ENCODE results near the gene RTL1. TPM values are rescaled to one million over a fixed set of nuclear protein-coding genes. Genes with fewer than 3 reads are reported as not detected.

Gene RTL1
- total RNA-seq, 1 donor from 2014 or later: 0.15 TPM

- TF ChIP-seq EZH2phosphoT487 (IDR thresholded peaks at IDR 0.05): no peak
- TF ChIP-seq, protein P1, sequence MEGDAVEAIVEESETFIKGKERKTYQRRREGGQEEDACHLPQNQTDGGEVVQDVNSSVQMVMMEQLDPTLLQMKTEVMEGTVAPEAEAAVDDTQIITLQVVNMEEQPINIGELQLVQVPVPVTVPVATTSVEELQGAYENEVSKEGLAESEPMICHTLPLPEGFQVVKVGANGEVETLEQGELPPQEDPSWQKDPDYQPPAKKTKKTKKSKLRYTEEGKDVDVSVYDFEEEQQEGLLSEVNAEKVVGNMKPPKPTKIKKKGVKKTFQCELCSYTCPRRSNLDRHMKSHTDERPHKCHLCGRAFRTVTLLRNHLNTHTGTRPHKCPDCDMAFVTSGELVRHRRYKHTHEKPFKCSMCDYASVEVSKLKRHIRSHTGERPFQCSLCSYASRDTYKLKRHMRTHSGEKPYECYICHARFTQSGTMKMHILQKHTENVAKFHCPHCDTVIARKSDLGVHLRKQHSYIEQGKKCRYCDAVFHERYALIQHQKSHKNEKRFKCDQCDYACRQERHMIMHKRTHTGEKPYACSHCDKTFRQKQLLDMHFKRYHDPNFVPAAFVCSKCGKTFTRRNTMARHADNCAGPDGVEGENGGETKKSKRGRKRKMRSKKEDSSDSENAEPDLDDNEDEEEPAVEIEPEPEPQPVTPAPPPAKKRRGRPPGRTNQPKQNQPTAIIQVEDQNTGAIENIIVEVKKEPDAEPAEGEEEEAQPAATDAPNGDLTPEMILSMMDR (IDR thresholded peaks at IDR 0.05): no peak
- no peak for TF ChIP-seq EZH2 (IDR thresholded peaks at IDR 0.05)
- Mint-ChIP-seq H3K36me3 (no peaks in the 10 kb centered on the region), H3K4me1 (peaks cover 5% of the 10 kb centered on the region), H3K27me3 (ENCODE audit: insufficient read depth, low read depth) (no peaks in the 10 kb centered on the region), H3K4me3 (no peak overlapping the region), H3K27ac (no peak overlapping the region), H3K9me3 (peaks cover 36% of the 10 kb centered on the region)
- Histone ChIP-seq H3K27me3 (no peaks in the 10 kb centered on the region), H3K4me1 (peaks cover 15% of the 10 kb centered on the region), H4K20me1 (ENCODE audit: low read depth) (no peaks in the 10 kb centered on the region), H3K4me2 (no peak overlapping the region), H3K9me3 (ENCODE audit: low read depth) (no peaks in the 10 kb centered on the region), H3K4me3 (no peak overlapping the region), H3F3A (ENCODE audit: low read depth) (no peaks in the 10 kb centered on the region), H2AFZ (replicated peaks) (no peak overlapping the region), H3K27ac (no peak overlapping the region), H3K79me2 (ENCODE audit: low read depth) (no peaks in the 10 kb centered on the region), H3K9ac (no peak overlapping the region), H3K36me3 (no peaks in the 10 kb centered on the region)
- no peak for DNase-seq (ENCODE audit: low spot score)
These were observed 20.3 kb downstream of the RTL1 start for GRCh38 chr14:100882991-100883788.

DNA sequence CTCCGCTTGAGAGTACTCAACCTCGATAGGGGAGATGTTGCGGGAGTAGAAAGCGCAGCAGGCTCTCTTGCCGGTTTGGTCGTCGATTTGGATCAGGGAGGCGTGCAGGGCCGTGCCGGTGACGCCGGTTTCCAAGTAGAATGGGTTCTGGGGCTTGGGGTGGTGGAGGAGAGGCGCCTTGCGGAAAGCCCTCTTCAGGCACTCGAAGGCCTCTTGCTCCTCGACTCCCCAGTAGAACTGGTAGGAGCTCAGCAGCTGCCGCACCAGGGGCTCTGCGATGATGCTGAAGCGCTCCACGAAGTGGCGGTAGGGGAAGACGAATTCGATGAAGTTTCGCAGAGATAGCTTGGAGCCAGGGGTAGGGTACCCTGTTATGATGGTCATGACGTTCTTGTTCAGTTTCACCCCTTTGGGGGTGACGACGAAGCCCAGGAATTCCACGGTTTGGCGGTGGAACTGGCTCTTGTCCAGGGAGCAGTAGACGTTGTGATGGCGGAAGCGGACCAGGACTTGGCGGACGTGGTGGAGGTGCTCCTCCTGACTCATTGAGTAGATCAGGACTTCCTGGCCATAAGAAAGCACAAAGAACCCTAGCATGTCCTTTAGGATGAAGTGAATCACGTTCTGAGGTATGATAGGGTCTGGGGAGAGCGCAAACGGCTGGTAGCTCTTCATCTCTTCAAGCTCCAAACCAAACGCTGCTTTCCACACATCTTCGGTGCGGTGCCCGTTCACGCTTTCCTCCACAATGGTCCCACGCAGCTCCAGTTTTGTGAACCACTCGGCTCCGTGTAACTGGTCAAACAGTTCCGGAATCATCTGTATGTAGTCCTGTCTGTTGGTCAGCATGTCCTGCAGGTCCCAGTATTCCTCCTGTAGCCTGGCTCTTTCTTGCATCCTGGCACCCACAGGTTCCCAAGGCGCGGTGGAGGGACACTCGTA is 21.2 kb downstream of the RTL1 start:
- no peak overlapping the region for H3K27ac ChIP-seq
- H3K27me3 Mint-ChIP-seq (ENCODE audit: insufficient read depth, low read depth): peaks cover 2% of the 10 kb centered on the region
- H3K36me3 ChIP-seq: no peaks in the 10 kb centered on the region
- no peak overlapping the region for H3K4me3 ChIP-seq
- no peaks in the 10 kb centered on the region for H3K9me3 ChIP-seq (ENCODE audit: low read depth)
- H2AFZ ChIP-seq (replicated peaks): no peak overlapping the region
- no peaks in the 10 kb centered on the region for H3K79me2 ChIP-seq (ENCODE audit: low read depth)
- H3K4me3 Mint-ChIP-seq: no peak overlapping the region
- H3K27me3 ChIP-seq: no peaks in the 10 kb centered on the region
- peaks cover 6% of the 10 kb centered on the region for H3K4me1 ChIP-seq
- no peak for DNase-seq (ENCODE audit: low spot score)
- no peak overlapping the region for H3K4me2 ChIP-seq
- peaks cover 36% of the 10 kb centered on the region for H3K9me3 Mint-ChIP-seq
- TF ChIP-seq, protein P1 (IDR thresholded peaks at IDR 0.05): no peak
- TF ChIP-seq EZH2 (IDR thresholded peaks at IDR 0.05) (no peak), EZH2phosphoT487 (IDR thresholded peaks at IDR 0.05) (no peak)
- no peaks in the 10 kb centered on the region for H3K4me1 Mint-ChIP-seq
- H3K9ac ChIP-seq: no peak overlapping the region
- H3K36me3 Mint-ChIP-seq: no peaks in the 10 kb centered on the region
- no peak overlapping the region for H3K27ac Mint-ChIP-seq
- no peaks in the 10 kb centered on the region for H4K20me1 ChIP-seq (ENCODE audit: low read depth)
- no peaks in the 10 kb centered on the region for H3F3A ChIP-seq (ENCODE audit: low read depth)

DNA sequence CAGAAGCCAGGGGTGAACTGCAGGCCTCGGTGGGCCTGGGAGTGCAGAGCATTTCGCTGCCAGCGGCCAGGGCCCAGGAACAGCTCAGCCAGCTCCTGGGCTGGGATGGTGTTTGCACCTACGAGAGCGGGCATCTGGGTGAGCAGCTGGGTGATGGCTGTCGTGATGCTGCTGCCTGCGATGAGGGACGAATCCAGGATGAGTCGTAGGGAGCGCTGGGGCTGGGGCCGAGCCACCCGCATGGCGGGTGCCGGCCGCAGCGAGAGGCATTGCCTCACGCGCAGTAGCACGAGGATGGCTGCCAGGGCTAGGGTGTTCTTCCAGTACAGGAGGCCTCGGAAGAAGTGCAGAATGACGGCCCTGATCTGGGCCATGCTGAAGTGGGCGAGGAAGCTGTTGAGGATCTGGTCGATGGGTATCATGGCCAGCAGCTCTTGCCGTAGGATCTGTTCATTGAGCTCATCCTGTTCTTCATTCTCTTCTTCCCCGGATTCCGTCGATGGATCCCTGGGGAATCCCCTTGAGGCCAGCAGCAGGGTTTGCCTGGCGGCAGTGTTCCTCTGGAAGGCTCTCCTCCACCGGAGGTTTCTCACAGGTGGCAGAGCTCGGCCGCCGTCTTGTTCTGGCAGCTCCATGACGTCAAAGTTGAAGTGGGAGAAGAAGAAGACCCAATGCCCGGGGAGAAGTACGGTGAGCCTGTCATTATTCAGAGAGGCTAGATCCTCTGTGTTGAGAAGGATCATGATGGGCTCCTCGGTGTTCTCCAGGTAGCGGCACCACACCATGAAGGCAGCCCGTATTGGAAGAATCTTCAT is 22.1 kb downstream of the RTL1 start:
- TF ChIP-seq EZH2 (IDR thresholded peaks at IDR 0.05): no peak
- TF ChIP-seq, protein P1 (IDR thresholded peaks at IDR 0.05): no peak
- no peak for TF ChIP-seq EZH2phosphoT487 (IDR thresholded peaks at IDR 0.05)
- Histone ChIP-seq H3K79me2 (ENCODE audit: low read depth) (no peaks in the 10 kb centered on the region), H2AFZ (replicated peaks) (no peak overlapping the region), H3F3A (ENCODE audit: low read depth) (no peaks in the 10 kb centered on the region), H3K9ac (no peak overlapping the region), H3K27ac (no peak overlapping the region), H4K20me1 (ENCODE audit: low read depth) (no peaks in the 10 kb centered on the region), H3K9me3 (ENCODE audit: low read depth) (no peaks in the 10 kb centered on the region), H3K4me1 (peaks cover 5% of the 10 kb centered on the region), H3K4me2 (no peak overlapping the region), H3K4me3 (no peak overlapping the region), H3K27me3 (no peaks in the 10 kb centered on the region), H3K36me3 (no peaks in the 10 kb centered on the region)
- H3K9me3 Mint-ChIP-seq: peaks cover 36% of the 10 kb centered on the region
- no peaks in the 10 kb centered on the region for H3K36me3 Mint-ChIP-seq
- DNase-seq (ENCODE audit: low spot score): no peak
- no peak overlapping the region for H3K27ac Mint-ChIP-seq
- H3K4me3 Mint-ChIP-seq: no peak overlapping the region
- no peaks in the 10 kb centered on the region for H3K4me1 Mint-ChIP-seq
- H3K27me3 Mint-ChIP-seq (ENCODE audit: insufficient read depth, low read depth): peaks cover 8% of the 10 kb centered on the region
